ENCODE results near the gene KCNQ1. TPM values are rescaled to one million over a fixed set of nuclear protein-coding genes. Genes with fewer than 3 reads are reported as not detected.

The KCNQ1 gene
- total RNA-seq, 1 donor from 2014 or later, result 7.9 TPM

DNA sequence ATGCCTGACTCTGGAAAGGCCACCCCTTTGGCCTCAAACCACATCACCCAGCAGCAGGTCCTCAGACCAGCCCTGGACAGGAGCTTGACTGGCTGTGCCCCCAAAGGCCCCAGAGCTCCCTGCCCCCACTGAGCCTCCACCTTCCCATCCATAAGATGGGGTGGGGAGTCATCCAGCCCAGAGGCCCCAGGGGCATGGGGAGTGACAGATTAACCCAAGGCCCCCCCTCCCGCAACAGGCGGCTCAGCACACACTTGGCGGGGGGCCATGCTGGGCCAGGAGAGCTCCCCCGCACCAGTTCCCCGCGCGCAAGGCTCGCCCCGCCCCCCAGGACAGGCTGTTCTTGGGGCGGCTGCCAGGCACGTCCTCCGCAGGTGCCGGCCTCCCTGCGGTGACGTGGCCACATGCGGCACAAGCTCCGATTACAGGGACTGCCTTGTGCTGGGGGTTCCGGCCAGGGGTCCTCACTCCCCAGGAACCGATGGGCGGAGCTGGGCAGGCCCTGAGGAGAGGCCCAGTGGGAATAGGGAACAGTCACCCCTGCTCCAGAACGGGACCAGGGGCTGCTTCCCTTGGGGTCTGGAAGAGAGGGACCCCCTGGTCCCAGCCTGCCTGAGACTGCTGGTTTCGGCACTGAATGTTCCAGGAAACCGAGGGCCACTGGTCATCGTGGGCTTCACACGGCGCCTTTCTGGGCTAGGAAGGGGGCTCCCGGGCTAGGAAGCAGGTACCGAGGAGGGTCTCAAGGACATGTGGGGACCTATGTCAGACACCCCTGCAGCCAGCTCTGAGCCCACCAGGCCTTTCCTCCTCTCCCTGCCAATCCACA is 445.9 kb downstream of the KCNQ1 start:
- peak; percentile 58 for DNase-seq (ENCODE audit: low spot score)

DNA sequence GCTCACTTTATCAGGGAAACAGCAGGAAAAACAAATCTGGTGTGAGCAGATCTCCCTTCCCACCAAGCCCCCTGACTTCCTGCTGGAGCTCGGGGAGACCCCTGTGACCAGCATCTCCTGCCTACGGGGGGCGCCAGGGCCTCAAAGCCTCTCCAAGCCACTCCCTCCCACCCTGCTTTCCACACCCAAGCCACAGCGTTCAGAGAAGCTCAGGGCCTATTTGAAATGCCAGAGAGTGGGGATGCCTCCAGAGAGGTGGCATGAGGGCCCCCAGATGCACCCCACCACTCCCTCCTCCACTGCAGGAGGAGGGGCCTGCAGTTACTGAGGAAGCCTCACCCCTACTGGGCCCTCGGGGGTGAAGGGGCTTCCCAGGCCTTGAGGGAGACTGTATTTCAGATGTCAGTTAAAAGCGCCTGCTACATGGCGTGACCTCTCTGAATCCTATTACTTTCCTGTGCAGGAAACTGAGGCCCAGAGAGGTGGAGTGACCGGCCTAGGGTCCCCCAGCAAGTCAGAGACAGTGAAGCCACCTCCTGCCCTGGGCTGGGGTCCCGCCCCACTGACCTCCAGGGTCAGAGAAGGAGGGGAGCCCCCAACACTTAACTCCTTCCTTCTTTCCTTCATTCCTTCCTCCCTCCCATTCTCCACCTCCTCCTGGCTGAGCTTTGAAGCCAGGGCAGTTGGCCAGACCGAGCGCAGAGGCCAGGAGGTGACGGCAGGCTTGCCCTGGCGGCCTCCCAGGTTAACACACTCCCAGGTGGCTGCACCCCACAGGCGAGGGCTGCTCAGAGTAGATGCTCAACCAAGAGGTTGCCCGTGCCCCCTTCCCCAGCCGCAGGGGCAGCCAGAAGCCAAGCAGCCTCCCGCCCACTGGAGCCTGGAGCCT is 446.8 kb downstream of the KCNQ1 start:
- DNase-seq (ENCODE audit: low spot score), result peak; percentile 59

DNA sequence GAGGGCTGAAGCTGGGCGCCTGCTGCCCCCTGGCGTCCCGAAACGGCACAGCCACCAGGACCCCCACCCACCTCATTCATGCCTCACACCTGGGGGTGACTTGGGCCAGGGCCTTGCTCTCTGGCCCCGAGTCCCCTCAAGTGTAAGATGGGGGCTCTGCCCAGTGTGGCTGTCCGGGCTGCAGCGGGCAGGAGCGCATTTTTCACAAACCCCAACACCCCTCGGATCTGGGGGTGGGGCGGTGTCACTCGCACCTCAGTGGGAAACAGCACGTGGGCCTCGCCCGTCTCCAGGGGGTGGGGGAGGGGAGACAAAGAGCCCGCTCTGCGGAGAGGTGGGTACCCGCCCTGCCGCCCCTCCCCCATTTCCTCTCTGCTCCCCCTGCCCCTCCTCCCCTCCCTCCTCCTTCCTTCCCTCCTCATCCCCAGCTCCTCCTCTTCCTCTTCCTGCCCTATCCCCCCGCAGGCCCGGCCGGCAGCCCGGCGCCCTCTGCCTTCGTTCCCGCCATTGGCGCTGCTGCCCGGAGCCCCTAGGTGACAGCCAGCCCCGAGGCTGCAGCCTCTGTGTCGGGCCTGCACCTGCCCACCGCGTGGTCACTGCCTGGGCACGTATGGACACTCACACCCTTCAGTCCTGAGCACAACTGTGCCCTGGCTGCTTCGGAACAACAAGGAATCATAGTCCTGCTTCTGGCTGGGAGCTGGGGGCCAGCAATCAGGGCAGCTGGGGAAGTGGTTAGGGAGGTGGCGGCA is 447.6 kb downstream of the KCNQ1 start:
- DNase-seq (ENCODE audit: low spot score), result peak; percentile 71

DNA sequence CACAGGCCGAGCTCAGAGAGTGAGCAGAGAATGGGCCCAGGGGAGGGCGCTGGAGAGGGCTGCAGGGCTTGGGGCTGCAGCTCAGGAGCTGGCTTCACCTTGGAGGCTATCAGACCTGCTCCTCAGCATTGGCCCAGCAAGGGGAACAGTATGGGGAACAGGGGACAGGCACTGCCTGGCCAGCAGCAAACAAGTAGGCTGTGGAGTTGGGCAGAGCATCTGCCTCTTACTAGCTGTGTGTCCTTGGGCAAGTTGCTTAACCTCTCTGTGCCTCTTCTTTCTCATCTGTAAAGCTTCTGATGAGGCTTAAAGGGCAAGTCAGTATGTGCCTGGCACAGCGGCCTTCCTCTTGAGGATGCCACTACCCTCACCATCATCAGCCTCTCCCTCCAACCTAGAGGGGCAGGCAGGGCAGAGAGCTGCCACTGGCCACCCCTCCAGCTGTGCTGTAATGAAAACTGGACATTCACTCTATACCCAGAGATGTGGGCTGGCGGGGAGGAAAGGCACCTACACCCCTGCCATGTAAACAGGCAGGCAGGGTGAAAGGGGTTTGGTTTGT is 448.2 kb downstream of the KCNQ1 start:
- no peak for DNase-seq (ENCODE audit: low spot score)

DNA sequence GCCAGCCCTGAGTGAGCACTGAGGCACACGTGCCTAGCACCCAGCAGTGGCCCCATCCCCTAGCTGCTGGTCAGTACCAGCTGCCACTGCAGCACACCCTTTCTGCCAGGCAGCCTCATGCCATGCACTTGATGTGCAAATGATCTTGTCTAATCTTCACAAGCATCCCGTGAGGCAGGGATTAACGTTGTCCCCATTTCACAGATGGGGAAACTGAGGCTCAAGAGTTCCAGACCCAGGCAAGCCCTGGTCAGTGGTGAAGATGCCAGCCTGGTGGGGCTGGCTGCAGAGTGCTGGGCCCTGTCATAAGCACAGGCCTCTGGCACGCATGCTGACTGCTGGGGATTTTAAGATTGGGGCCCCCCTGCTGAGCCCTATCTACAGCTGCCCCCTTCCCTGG is 449.1 kb downstream of the KCNQ1 start:
- DNase-seq (ENCODE audit: low spot score), result no peak

DNA sequence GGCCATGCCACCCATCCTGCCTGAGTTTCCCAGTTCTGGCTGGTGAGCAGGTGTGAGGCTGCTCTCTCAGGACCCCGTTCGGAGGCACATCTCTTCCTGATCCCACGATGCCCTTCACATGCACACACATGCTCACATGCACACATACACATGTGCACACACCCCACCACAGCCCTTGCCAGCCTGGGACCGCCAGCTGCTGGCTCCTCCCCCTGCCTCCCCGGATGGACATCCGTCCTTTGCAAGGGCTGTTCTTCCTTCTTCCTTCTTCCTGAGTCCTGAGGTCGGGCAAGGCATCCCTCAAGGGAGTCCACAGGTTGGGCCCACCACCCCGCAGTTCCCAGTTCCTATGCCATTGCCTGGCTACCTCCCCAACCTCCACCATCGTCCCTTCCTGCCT is 451.2 kb downstream of the KCNQ1 start:
- DNase-seq (ENCODE audit: low spot score), result no peak

DNA sequence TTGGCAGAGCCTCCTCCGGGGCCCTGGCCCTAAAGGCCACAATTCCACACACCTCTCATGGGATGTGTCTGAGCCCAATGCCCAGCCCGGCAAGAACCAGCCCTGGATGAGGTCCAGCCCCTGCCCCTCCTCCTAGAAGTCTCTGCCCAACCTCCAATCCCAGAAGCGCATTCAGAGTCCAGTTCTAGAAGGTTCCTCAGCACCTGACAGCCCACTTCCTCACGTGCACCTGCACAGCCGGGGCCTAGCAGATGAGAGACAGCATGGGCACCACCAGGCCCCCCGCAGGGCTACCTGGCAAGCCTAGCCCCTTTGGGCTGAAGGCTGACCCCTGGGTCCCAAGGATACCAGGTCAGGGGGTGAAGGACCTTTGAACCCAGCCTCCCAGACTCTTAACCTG is 452.2 kb downstream of the KCNQ1 start:
- DNase-seq (ENCODE audit: low spot score), result no peak

DNA sequence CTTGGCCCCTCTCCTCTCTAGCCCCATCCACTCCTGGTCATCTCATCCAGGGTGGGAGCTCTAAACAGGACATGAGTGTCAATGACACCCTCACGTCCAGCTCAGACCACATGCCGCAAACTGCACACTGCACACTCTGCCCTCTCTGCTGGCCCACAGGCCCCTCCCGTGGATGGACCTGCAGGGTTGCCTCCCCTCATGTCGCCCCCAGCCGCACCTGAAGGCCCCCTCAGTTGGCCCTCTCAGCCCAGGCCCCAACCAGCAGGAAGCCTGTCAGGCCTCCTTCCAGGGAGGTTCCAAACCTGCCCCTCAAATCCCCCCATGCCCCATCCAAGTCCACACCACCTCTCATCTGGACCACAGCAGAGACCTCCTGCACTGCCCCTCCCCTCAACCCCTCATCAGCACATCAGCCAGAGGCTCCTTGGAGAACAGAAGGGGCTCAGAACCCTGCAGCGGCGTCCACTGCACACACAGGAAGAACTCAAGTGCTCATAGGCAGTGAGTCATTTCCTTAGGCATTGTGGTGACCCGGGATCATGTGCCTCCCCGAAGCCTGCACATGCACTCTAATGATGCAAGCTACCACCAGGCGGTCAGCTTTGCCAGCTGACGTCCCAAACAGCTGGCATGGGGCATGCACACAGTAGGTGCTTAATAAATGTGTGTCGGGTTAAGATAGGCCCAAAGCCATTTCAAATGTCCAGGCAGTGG is 453.7 kb downstream of the KCNQ1 start:
- DNase-seq (ENCODE audit: low spot score), result no peak

Other genes with a start within 250 kb of the KCNQ1 start
- gene ASCL2, start 174.4 kb upstream of the KCNQ1 start, total RNA-seq (ENCODE audit: insufficient read depth, low replicate concordance), result 2.4 TPM
- gene C11orf21, start 143.1 kb upstream of the KCNQ1 start, total RNA-seq (ENCODE audit: insufficient read depth, low replicate concordance), result 0.96 TPM
- gene TSPAN32, start 143.0 kb upstream of the KCNQ1 start, total RNA-seq (ENCODE audit: insufficient read depth, low replicate concordance), result 1.7 TPM
- gene CD81, start 67.7 kb upstream of the KCNQ1 start, total RNA-seq (ENCODE audit: insufficient read depth, low replicate concordance), result 160 TPM
- 17.6 TPM for gene TSSC4, start 44.3 kb upstream of the KCNQ1 start, total RNA-seq (ENCODE audit: insufficient read depth, low replicate concordance)
- not detected for gene TRPM5, start 494 bp upstream of the KCNQ1 start, total RNA-seq (ENCODE audit: insufficient read depth, low replicate concordance)

Data from umbilical cord (tissue), 2 donors.